ENCODE results near the gene RCSD1. TPM values are rescaled to one million over a fixed set of nuclear protein-coding genes. Genes with fewer than 3 reads are reported as not detected.

RCSD1 gene
- total and polyA plus RNA-seq, 2 experiments from 2014 or later, result 0.77 to 0.80 TPM

DNA sequence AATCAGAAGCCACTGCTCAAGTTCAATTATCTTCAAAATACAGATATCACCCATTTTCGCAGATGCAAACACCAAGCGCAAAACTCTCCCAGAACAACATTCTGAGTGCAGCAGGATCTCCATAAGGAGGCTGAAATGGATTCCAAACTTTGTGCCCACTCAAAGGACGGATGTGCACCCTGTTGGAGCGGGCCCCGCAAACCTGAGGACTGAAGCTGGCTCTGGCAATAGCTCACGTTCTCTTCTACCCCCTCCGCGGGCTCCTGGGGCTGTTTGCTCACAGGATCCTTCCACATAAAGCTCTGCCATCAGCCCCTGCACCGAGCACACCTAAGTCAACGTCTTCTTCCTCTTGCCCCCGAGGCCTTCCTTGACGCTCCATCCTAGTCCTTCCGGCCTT, 11.7 kb upstream of the RCSD1 start:
- TF ChIP-seq EZH2 (IDR thresholded peaks at IDR 0.05; ENCODE audit: borderline replicate concordance) (no peak), CTCF (IDR thresholded peaks at IDR 0.05; ENCODE audit: poor library complexity) (no peak), EZH2phosphoT487 (IDR thresholded peaks at IDR 0.05; ENCODE audit: low read depth, severe bottlenecking, unreplicated experiment) (no peak)
- Histone ChIP-seq H3K36me3 (replicated peaks; ENCODE audit: insufficient read depth, low read depth) (no peaks in the 10 kb centered on the region), H3K4me3 (no peak overlapping the region), H3K27me3 (no peaks in the 10 kb centered on the region), H3K79me2 (no peaks in the 10 kb centered on the region), H3K4me2 (no peak overlapping the region), H3K9me2 (replicated peaks; ENCODE audit: insufficient read depth) (no peaks in the 10 kb centered on the region), H2AFZ (no peak overlapping the region), H3K4me1 (ENCODE audit: insufficient read depth) (no peaks in the 10 kb centered on the region), H3K9me3 (ENCODE audit: low read depth) (peaks cover 5% of the 10 kb centered on the region), H3K27ac (no peak overlapping the region), H4K20me1 (ENCODE audit: insufficient read depth, poor library complexity, severe bottlenecking) (no peaks in the 10 kb centered on the region)
- no peak for DNase-seq (ENCODE audit: low spot score)
- WGBS (ENCODE audit: low lambda C conversion rate, missing lambda C conversion rate), result 80% methylated on average over 13 of the region's 13 CpGs

DNA sequence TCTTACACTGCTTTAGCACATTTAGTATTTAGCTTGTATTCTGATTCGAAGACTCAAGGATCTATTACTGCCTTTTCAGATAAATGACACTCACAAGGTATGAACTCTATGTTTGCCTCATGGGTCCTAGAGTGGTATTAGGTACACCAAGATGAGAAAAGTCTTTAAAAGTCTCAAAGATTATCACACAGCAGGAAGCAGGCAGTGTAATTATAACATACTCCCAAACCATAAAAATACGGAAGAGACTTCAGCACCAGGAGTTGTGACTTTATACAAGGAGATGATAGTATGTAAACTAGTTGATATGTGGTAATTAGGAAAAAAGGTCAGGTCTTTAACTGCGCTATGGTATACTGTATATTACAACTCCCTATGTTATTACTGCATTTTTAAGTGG, 11.2 kb upstream of the RCSD1 start:
- no peak for DNase-seq (ENCODE audit: low spot score)
- Histone ChIP-seq H3K79me2 (no peaks in the 10 kb centered on the region), H3K27me3 (no peaks in the 10 kb centered on the region), H4K20me1 (ENCODE audit: insufficient read depth, poor library complexity, severe bottlenecking) (no peaks in the 10 kb centered on the region), H3K27ac (no peak overlapping the region), H3K9me2 (replicated peaks; ENCODE audit: insufficient read depth) (no peaks in the 10 kb centered on the region), H3K9me3 (ENCODE audit: low read depth) (peaks cover 5% of the 10 kb centered on the region), H3K4me3 (no peak overlapping the region), H3K36me3 (replicated peaks; ENCODE audit: insufficient read depth, low read depth) (no peaks in the 10 kb centered on the region), H3K4me2 (no peak overlapping the region), H2AFZ (no peak overlapping the region), H3K4me1 (ENCODE audit: insufficient read depth) (no peaks in the 10 kb centered on the region)
- no peak for TF ChIP-seq CTCF (IDR thresholded peaks at IDR 0.05; ENCODE audit: poor library complexity)
- TF ChIP-seq EZH2phosphoT487 (IDR thresholded peaks at IDR 0.05; ENCODE audit: low read depth, severe bottlenecking, unreplicated experiment), result no peak
- TF ChIP-seq EZH2 (IDR thresholded peaks at IDR 0.05; ENCODE audit: borderline replicate concordance), result no peak
- WGBS (ENCODE audit: low lambda C conversion rate, missing lambda C conversion rate), result 88% methylated on average over 3 of the region's 3 CpGs

DNA sequence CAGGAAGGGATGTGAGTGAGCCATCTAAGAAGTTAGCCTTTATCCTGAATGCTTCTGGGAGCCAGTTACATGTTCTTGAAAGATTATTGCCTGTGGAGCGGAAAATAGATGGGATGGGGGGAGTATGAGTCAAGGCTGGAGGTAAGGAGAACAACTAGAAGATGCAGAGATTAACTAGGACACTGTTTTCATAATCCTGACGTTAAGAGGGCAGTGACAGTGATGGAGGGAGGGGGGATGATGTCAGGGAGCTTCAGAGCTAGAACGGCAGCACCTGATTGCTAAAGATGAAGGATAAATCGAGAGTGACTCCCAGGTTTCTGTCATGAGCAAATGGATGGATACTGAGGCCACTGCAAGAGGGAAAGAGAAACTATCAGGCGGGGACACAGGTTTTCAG, 10.0 kb upstream of the RCSD1 start:
- peaks cover 2% of the 10 kb centered on the region for H3K9me3 ChIP-seq (ENCODE audit: low read depth)
- H3K27ac ChIP-seq, result no peak overlapping the region
- H4K20me1 ChIP-seq (ENCODE audit: insufficient read depth, poor library complexity, severe bottlenecking), result no peaks in the 10 kb centered on the region
- WGBS (ENCODE audit: low lambda C conversion rate, missing lambda C conversion rate), result 67% methylated on average over 5 of the region's 5 CpGs
- no peak overlapping the region for H3K4me3 ChIP-seq
- DNase-seq (ENCODE audit: low spot score), result no peak
- TF ChIP-seq EZH2 (IDR thresholded peaks at IDR 0.05; ENCODE audit: borderline replicate concordance) (no peak), EZH2phosphoT487 (IDR thresholded peaks at IDR 0.05; ENCODE audit: low read depth, severe bottlenecking, unreplicated experiment) (no peak), CTCF (IDR thresholded peaks at IDR 0.05; ENCODE audit: poor library complexity) (no peak)
- H3K9me2 ChIP-seq (replicated peaks; ENCODE audit: insufficient read depth), result no peaks in the 10 kb centered on the region
- no peaks in the 10 kb centered on the region for H3K79me2 ChIP-seq
- H2AFZ ChIP-seq, result no peak overlapping the region
- H3K27me3 ChIP-seq, result no peaks in the 10 kb centered on the region
- H3K36me3 ChIP-seq (replicated peaks; ENCODE audit: insufficient read depth, low read depth), result no peaks in the 10 kb centered on the region
- no peak overlapping the region for H3K4me2 ChIP-seq
- H3K4me1 ChIP-seq (ENCODE audit: insufficient read depth), result no peaks in the 10 kb centered on the region

GRCh38 chr1:167621780-167622313, 8.2 kb upstream of the RCSD1 start:
- no peak overlapping the region for H3K4me2 ChIP-seq
- TF ChIP-seq CTCF (IDR thresholded peaks at IDR 0.05; ENCODE audit: poor library complexity) (no peak), EZH2 (IDR thresholded peaks at IDR 0.05; ENCODE audit: borderline replicate concordance) (no peak), EZH2phosphoT487 (IDR thresholded peaks at IDR 0.05; ENCODE audit: low read depth, severe bottlenecking, unreplicated experiment) (no peak)
- 96% methylated on average over 4 of the region's 4 CpGs for WGBS (ENCODE audit: low lambda C conversion rate, missing lambda C conversion rate)

More at GRCh38 chr1:167621780-167622313, 8.2 kb upstream of the RCSD1 start:
- Histone ChIP-seq H3K27me3 (no peaks in the 10 kb centered on the region), H3K9me3 (ENCODE audit: low read depth) (no peaks in the 10 kb centered on the region), H4K20me1 (ENCODE audit: insufficient read depth, poor library complexity, severe bottlenecking) (no peaks in the 10 kb centered on the region), H3K9me2 (replicated peaks; ENCODE audit: insufficient read depth) (no peaks in the 10 kb centered on the region), H3K4me1 (ENCODE audit: insufficient read depth) (no peaks in the 10 kb centered on the region), H3K36me3 (replicated peaks; ENCODE audit: insufficient read depth, low read depth) (no peaks in the 10 kb centered on the region), H3K4me3 (no peak overlapping the region), H3K27ac (no peak overlapping the region), H2AFZ (no peak overlapping the region), H3K79me2 (no peaks in the 10 kb centered on the region)
- no peak for DNase-seq (ENCODE audit: low spot score)

All from hepatocyte (in vitro differentiated cells).